B cell (primary cell): Measurements from ENCODE around the gene CPNE5. TPM values are rescaled to one million over a fixed set of nuclear protein-coding genes. Genes with fewer than 3 reads are reported as not detected.

Source experiments
- ATAC-seq: fragments of 200-7000 bp; cut with Tn5 transposase; one replicate; pipeline ENCODE4 v1.10.0; 2021; ENCODE audit warnings: low read depth, mild to moderate bottlenecking, moderate number of reproducible peaks, moderate library complexity
- CTCF ChIA-PET: fragments of 350-600 bp; sonication (Branson Sonifier 250); formaldehyde crosslinking; loops from one replicate; lab custom pipeline; 2021; ENCODE audit warnings: antibody characterized with exemption, inconsistent platforms; lab: Charles Lee
- POLR2A ChIA-PET: fragments of 350-600 bp; sonication (Branson Sonifier 250); formaldehyde crosslinking; loops from one replicate; lab custom pipeline; 2021; ENCODE audit warnings: antibody characterized with exemption; lab: Charles Lee
- DNase-seq: peaks from one replicate; pipeline ENCODE4 v3.0.0; 2013
- H2AFZ ChIP-seq: 2 replicates; pipeline ENCODE4 v1.6.1; 2012; ENCODE audit warnings: mild to moderate bottlenecking, low read depth, low read length; ENCODE audit not compliant: insufficient read depth, poor library complexity, severe bottlenecking
- H3K27ac ChIP-seq, 2 donors: 1 replicate in 1 of 2; 2 replicates in 1 of 2; pipeline ENCODE4 v1.5.1; 2012 to 2013; ENCODE audit warnings: low read length in 2 of 2, mild to moderate bottlenecking in 2 of 2, moderate library complexity in 1 of 2
- H3K27me3 ChIP-seq, 4 experiments: fragments of 200-600 bp in 1 of 4; sonication (generic) in 1 of 4; replicated peaks in 1 of 4; 1 replicate in 2 of 4; 2 replicates in 2 of 4; pipeline versions ENCODE4 v1.6.1 to v1.7.0; 2013 to 2016; ENCODE audit warnings: low read length in 3 of 4, mild to moderate bottlenecking in 2 of 4, mixed read lengths in 1 of 4, moderate library complexity in 1 of 4; ENCODE audit not compliant: insufficient read depth in 4 of 4, control insufficient read depth in 3 of 4; ENCODE audit errors: control extremely low read depth in 1 of 4
- H3K36me3 ChIP-seq, 2 experiments: replicated peaks in 1 of 2; 1 replicate in 1 of 2; 2 replicates in 1 of 2; pipeline versions ENCODE4 v1.6.1 to v1.7.1; 2013; ENCODE audit warnings: low read length in 1 of 2; ENCODE audit not compliant: insufficient read depth in 2 of 2, control insufficient read depth in 1 of 2; ENCODE audit errors: control extremely low read depth in 1 of 2, extremely low read depth in 1 of 2
- H3K4me1 ChIP-seq, 2 donors: fragments of 200-600 bp in 1 of 2; sonication (generic) in 1 of 2; 1 replicate in 1 of 2; 2 replicates in 1 of 2; pipeline versions ENCODE4 v1.5.1 to v1.6.1; 2013 to 2017; ENCODE audit warnings: low read length in 2 of 2; ENCODE audit not compliant: control insufficient read depth in 2 of 2, insufficient read depth in 2 of 2
- H3K4me2 ChIP-seq: replicated peaks from 2 replicates; pipeline ENCODE3; 2012; ENCODE audit warnings: mild to moderate bottlenecking, low read depth, low read length; ENCODE audit not compliant: poor library complexity, severe bottlenecking
- H3K4me3 ChIP-seq, 5 experiments: fragments of 200-600 bp in 1 of 5; sonication (generic) in 1 of 5; 1 replicate in 3 of 5; 2 replicates in 2 of 5; pipeline versions ENCODE4 v1.5.1 to v1.7.0; 2011 to 2016; ENCODE audit warnings: low read length in 4 of 5, mild to moderate bottlenecking in 4 of 5, low read depth in 2 of 5, control low read depth in 1 of 5, moderate library complexity in 1 of 5; ENCODE audit not compliant: insufficient read depth in 1 of 5; ENCODE audit errors: control extremely low read depth in 1 of 5, extremely low read depth in 1 of 5
- H3K79me2 ChIP-seq: fragments of 200-600 bp; sonication (generic); one replicate; pipeline ENCODE4 v1.6.0; 2016; ENCODE audit warnings: low read length; ENCODE audit not compliant: control insufficient read depth, insufficient read depth
- H3K9ac ChIP-seq: fragments of 200-600 bp; sonication (generic); 2 replicates; pipeline ENCODE4 v1.6.1; 2017; ENCODE audit warnings: mild to moderate bottlenecking, low read length, moderate library complexity
- H3K9me3 ChIP-seq, 3 donors: one replicate each; pipeline versions ENCODE4 v1.6.1 to v1.7.1; 2013; ENCODE audit warnings: low read length in 2 of 3; ENCODE audit not compliant: control insufficient read depth in 2 of 3, insufficient read depth in 1 of 3; ENCODE audit errors: control extremely low read depth in 1 of 3
- H4K20me1 ChIP-seq: 2 replicates; pipeline ENCODE4 v1.6.0; 2012; ENCODE audit warnings: mild to moderate bottlenecking, low read length; ENCODE audit not compliant: insufficient read depth, control insufficient read depth, poor library complexity, severe bottlenecking
- H3K27ac Mint-ChIP-seq: one replicate; pipeline ENCODE4 v1.8.0; 2021; ENCODE audit warnings: mixed read lengths
- H3K27me3 Mint-ChIP-seq: one replicate; pipeline ENCODE4 v1.8.0; 2021; ENCODE audit warnings: mixed read lengths
- H3K4me1 Mint-ChIP-seq: one replicate; pipeline ENCODE4 v1.8.0; 2021; ENCODE audit warnings: mixed read lengths
- H3K4me3 Mint-ChIP-seq: one replicate; pipeline ENCODE4 v1.8.0; 2021; ENCODE audit warnings: mixed read lengths
- H3K9me3 Mint-ChIP-seq: one replicate; pipeline ENCODE4 v1.8.0; 2022; ENCODE audit warnings: mixed read lengths; ENCODE audit not compliant: insufficient read depth
- CTCF ChIP-seq: fragments of 200-600 bp; IDR thresholded peaks from one replicate; pipeline ENCODE4 v1.8.0; 2022; ENCODE audit warnings: antibody characterized with exemption, mild to moderate bottlenecking
- EZH2 ChIP-seq: IDR thresholded peaks from 2 replicates; pipeline ENCODE4 v1.6.1; 2012; ENCODE audit warnings: borderline replicate concordance, low read depth, mild to moderate bottlenecking, moderate library complexity, low read length; ENCODE audit not compliant: insufficient read depth, poor library complexity, severe bottlenecking
- whole genome bisulfite sequencing: methylation state at CpG from one replicate; pipeline ENCODE4 v1.1.5; 2013; ENCODE audit warnings: missing lambda C conversion rate; ENCODE audit not compliant: insufficient coverage; 5-methylcytosine and 5-hydroxymethylcytosine counted together
- intact Hi-C: fragments of 100-400 bp; cut with micrococcal nuclease; formaldehyde crosslinking; loops from one replicate; pipeline ENCODE4 v1.10.0; 2022
- polyA plus RNA-seq: library from polyadenylated mRNA; depleted of rRNA; stranded (reverse); fragments of >200 nt; gene quantifications from 2 replicates; pipeline ENCODE4 v1.2.3, GENCODE V29; 2012
- total RNA-seq, 2 donors: library from RNA; stranded (reverse); fragments of 120-200 nt in 1 of 2; gene quantifications; 1 replicate in 1 of 2; 2 replicates in 1 of 2; pipeline versions ENCODE4 v1.2.3 to v1.2.4, GENCODE V29; 2013 to 2022

Gene CPNE5
- total and polyA plus RNA-seq, 2 donors (not counting 1 experiment from before 2014, with no cell fraction given), result 49.8 to 357 TPM

GRCh38 chr6:36786055-36786675, 53.1 kb downstream of the CPNE5 start:
- Histone ChIP-seq H4K20me1 (no peaks in the 10 kb centered on the region), H3K27ac (no peak overlapping the region), H3K36me3 (no peaks in the 10 kb centered on the region), H3K9ac (no peak overlapping the region), H3K79me2 (no peaks in the 10 kb centered on the region), H3K27me3 (peaks cover 0 to 15% (median 3%) of the 10 kb centered on the region in 4 experiments), H2AFZ (no peak overlapping the region), H3K4me3 (no peak overlapping the region), H3K4me1 (peaks cover 10 to 16% of the 10 kb centered on the region in 2 donors), H3K9me3 (peaks cover 0 to 2% (median 0%) of the 10 kb centered on the region in 3 donors), H3K4me2 (no peak overlapping the region)
- no peak overlapping the region for H3K4me3 Mint-ChIP-seq
- no peak for TF ChIP-seq CTCF
- no peak for TF ChIP-seq EZH2
- DNase-seq (no peak), ATAC-seq (no peak)
- no peaks in the 10 kb centered on the region for H3K9me3 Mint-ChIP-seq
- WGBS, result 86% methylated on average over 3 of the region's 6 CpGs
- ChIA-PET POLR2A (no interaction called here), CTCF (no interaction called here)
- intact Hi-C loops, result no loop called here
- H3K4me1 Mint-ChIP-seq, result peaks cover 14% of the 10 kb centered on the region
- peaks cover 23% of the 10 kb centered on the region for H3K27me3 Mint-ChIP-seq
- H3K27ac Mint-ChIP-seq, result no peak overlapping the region

GRCh38 chr6:36784376-36784636, 54.9 kb downstream of the CPNE5 start:
- Histone ChIP-seq H3K27me3 (peaks cover 0 to 11% (median 3%) of the 10 kb centered on the region in 4 experiments), H3K4me2 (no peak overlapping the region), H3K9ac (no peak overlapping the region), H3K4me3 (no peak overlapping the region), H2AFZ (no peak overlapping the region), H4K20me1 (no peaks in the 10 kb centered on the region), H3K27ac (no peak overlapping the region), H3K9me3 (peaks cover 0 to 2% (median 0%) of the 10 kb centered on the region in 3 donors), H3K79me2 (no peaks in the 10 kb centered on the region), H3K36me3 (no peaks in the 10 kb centered on the region), H3K4me1 (peaks cover 21 to 28% of the 10 kb centered on the region in 2 donors)
- H3K27me3 Mint-ChIP-seq, result peaks cover 23% of the 10 kb centered on the region
- POLR2A ChIA-PET, result no interaction called here
- DNase-seq (no peak), ATAC-seq (no peak)
- no peak overlapping the region for H3K27ac Mint-ChIP-seq
- WGBS, result 98% methylated on average over 3 of the region's 3 CpGs
- no peak overlapping the region for H3K4me3 Mint-ChIP-seq
- no peak for TF ChIP-seq EZH2
- no peak for TF ChIP-seq CTCF
- CTCF ChIA-PET, result interaction anchor here (0.8 to 7.8 kb wide), 8 partner anchors 14 to 234 kb away, joined by 3 to 123 read pairs (median 4); no protein-coding TSS in a partner anchor
- intact Hi-C loops, result loop anchor here (5.0 kb wide), 1 partner anchor 362 kb away; no protein-coding TSS in a partner anchor
- H3K9me3 Mint-ChIP-seq, result no peaks in the 10 kb centered on the region
- H3K4me1 Mint-ChIP-seq, result peaks cover 26% of the 10 kb centered on the region
